Right atrium auricular region (tissue), 2 donors: ENCODE data around the gene GAL3ST2. TPM values are rescaled to one million over a fixed set of nuclear protein-coding genes. Genes with fewer than 3 reads are reported as not detected.

Source experiments
- DNase-seq: peaks from one replicate; pipeline ENCODE4 v3.0.0-alpha.2; 2019; ENCODE audit warnings: low spot score
- H3K27ac ChIP-seq, 2 donors: fragments of 200-600 bp; sonication (generic); 1 replicate in 1 of 2; 2 replicates in 1 of 2; pipeline ENCODE4 v1.5.1; 2016 to 2019
- H3K27me3 ChIP-seq, 2 donors: fragments of 200-600 bp; sonication (generic); one replicate each; pipeline versions ENCODE4 v1.5.1 to v1.6.0; 2017 to 2019
- H3K36me3 ChIP-seq: fragments of 200-600 bp; sonication (generic); one replicate; pipeline ENCODE4 v1.5.1; 2016
- H3K4me1 ChIP-seq, 2 donors: fragments of 200-600 bp; sonication (generic); one replicate each; pipeline versions ENCODE4 v1.5.1 to v1.6.0; 2017 to 2019
- H3K4me3 ChIP-seq, 2 donors: fragments of 200-600 bp; sonication (generic); 1 replicate in 1 of 2; 2 replicates in 1 of 2; pipeline ENCODE4 v1.5.1; 2017 to 2019; ENCODE audit warnings: mild to moderate bottlenecking in 1 of 2, moderate library complexity in 1 of 2
- H3K9me3 ChIP-seq, 2 donors: fragments of 200-600 bp; sonication (generic); one replicate each; pipeline ENCODE4 v1.5.1; 2019
- total RNA-seq, 2 donors: library from RNA; depleted of rRNA; stranded (reverse); fragments of >200 nt; gene quantifications; one replicate each; pipeline ENCODE4 v1.1.0, GENCODE V29; 2016
- TF ChIP-seq, protein P1 (sequence below), 2 donors: fragments of 200-600 bp; sonication (generic); IDR thresholded peaks; one replicate each; pipeline ENCODE4 v1.5.1; 2019; ENCODE audit warnings: antibody characterized with exemption in 2 of 2

Gene GAL3ST2
- total RNA-seq, 2 donors from 2014 or later: 0.56 to 1.1 TPM

- peaks cover 0 to 18% of the 10 kb centered on the region in 2 donors for H3K4me1 ChIP-seq
- H3K27me3 ChIP-seq: no peaks in the 10 kb centered on the region
- H3K4me3 ChIP-seq: no peak overlapping the region
- no peaks in the 10 kb centered on the region for H3K36me3 ChIP-seq
- no peak overlapping the region for H3K27ac ChIP-seq
- no peaks in the 10 kb centered on the region for H3K9me3 ChIP-seq
- DNase-seq: no peak
- TF ChIP-seq, protein P1, sequence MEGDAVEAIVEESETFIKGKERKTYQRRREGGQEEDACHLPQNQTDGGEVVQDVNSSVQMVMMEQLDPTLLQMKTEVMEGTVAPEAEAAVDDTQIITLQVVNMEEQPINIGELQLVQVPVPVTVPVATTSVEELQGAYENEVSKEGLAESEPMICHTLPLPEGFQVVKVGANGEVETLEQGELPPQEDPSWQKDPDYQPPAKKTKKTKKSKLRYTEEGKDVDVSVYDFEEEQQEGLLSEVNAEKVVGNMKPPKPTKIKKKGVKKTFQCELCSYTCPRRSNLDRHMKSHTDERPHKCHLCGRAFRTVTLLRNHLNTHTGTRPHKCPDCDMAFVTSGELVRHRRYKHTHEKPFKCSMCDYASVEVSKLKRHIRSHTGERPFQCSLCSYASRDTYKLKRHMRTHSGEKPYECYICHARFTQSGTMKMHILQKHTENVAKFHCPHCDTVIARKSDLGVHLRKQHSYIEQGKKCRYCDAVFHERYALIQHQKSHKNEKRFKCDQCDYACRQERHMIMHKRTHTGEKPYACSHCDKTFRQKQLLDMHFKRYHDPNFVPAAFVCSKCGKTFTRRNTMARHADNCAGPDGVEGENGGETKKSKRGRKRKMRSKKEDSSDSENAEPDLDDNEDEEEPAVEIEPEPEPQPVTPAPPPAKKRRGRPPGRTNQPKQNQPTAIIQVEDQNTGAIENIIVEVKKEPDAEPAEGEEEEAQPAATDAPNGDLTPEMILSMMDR (IDR thresholded peaks at IDR 0.05): no peak
These were observed 69.8 kb downstream of the GAL3ST2 start for GRCh38 chr2:241846406-241846805.

DNA sequence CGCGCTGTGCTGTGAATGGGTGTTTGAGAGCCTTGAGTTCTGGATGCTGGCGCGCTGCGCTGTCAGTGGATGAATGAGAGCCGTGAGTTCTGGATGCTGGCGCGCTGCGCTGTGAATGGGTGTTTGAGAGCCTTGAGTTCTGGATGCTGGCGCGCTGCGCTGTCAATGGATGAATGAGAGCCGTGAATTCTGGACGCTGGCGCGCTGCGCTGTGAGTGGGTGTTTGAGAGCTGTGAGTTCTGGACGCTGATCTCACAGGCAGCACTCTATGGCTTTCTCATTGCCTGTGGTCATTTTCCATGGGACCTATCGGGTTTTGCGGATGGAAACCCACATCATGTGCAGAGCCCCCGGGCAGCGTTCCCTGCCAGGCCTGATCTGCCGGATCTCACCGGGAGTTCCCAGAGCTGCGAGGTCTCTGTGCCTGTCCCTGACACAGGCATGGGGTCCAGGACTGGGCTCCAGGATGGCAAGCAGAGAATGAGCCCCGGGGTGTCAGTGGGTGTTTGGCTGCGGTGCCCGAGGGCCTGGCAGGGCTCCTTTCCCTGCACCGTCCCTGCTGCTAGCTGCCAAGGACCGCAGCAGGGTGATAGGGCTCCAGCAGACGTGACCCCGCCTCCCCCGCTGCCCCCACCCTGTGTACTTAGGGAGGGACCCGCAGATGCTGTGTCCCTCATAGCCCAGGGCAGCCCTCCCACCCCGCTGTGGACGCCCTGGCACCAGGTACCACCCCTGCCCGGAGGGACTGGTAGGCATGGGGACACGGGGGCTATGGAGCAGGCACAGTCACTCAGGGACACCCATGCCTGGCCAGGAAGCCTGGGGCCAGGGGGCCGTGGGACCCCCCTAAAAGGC, 72.4 kb downstream of the GAL3ST2 start:
- no peak for DNase-seq
- Histone ChIP-seq H3K9me3 (no peaks in the 10 kb centered on the region), H3K27ac (no peak overlapping the region), H3K27me3 (no peaks in the 10 kb centered on the region), H3K36me3 (no peaks in the 10 kb centered on the region), H3K4me3 (no peak overlapping the region), H3K4me1 (peaks cover 0 to 18% of the 10 kb centered on the region in 2 donors)
- TF ChIP-seq, protein P1 (IDR thresholded peaks at IDR 0.05): no peak

DNA sequence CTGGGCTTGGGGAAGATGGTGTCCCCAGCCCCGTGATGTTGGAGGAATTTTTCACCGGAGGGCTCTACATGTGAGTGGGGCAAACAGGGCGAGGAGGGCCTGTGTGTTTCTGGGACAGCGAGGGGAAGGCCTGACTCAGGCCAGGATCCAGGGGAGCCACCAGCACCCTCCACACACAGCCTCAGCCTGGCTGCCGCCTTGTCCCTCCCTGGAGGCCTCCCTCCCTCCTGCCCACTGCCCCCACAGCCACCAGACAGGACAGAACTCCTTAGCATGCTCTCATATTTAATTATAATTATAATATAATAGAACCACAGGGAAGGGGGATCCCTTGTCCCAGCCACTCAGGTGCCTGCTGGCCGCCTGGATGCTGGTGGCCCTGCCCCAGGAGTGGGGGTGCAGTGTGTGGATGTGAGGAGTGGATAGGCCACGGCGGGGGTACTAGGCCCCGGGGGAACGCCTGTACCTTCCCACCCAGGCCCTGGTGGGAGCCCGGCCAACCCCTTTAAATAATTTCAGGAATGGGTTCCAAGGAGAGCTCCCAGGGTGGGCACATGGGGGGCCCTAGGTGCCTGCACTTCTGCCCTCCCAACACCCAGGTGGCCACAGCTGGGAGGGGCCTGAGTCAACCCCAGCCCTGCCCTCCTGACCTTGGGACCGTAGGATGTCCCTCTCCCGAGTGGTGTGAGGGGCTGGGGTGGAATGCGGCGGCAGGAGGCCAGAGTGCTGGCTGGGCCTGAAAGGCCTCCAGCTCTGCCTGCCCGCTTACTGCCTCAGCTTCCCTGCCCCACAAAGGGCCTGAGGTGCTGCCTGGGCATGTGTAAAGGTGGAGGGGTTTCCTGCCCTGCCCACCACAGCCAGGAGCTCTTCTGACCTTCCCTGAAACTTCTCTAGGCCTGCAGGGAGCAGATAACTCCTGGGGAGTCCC, 73.3 kb downstream of the GAL3ST2 start:
- DNase-seq: no peak
- peaks cover 0 to 21% of the 10 kb centered on the region in 2 donors for H3K4me1 ChIP-seq
- H3K36me3 ChIP-seq: no peaks in the 10 kb centered on the region
- no peak overlapping the region for H3K4me3 ChIP-seq
- H3K9me3 ChIP-seq: no peaks in the 10 kb centered on the region
- H3K27me3 ChIP-seq: no peaks in the 10 kb centered on the region
- H3K27ac ChIP-seq: no peak overlapping the region
- TF ChIP-seq, protein P1 (IDR thresholded peaks at IDR 0.05): no peak

GRCh38 chr2:241850544-241851324, 74.1 kb downstream of the GAL3ST2 start:
- H3K4me3 ChIP-seq: no peak overlapping the region
- DNase-seq: no peak
- H3K9me3 ChIP-seq: no peaks in the 10 kb centered on the region
- TF ChIP-seq, protein P1 (IDR thresholded peaks at IDR 0.05): no peak
- peaks cover 0 to 20% of the 10 kb centered on the region in 2 donors for H3K4me1 ChIP-seq
- no peak overlapping the region for H3K27ac ChIP-seq
- no peaks in the 10 kb centered on the region for H3K36me3 ChIP-seq
- H3K27me3 ChIP-seq: no peaks in the 10 kb centered on the region

GRCh38 chr2:241851325-241852115, 74.9 kb downstream of the GAL3ST2 start:
- no peaks in the 10 kb centered on the region for H3K9me3 ChIP-seq
- H3K4me3 ChIP-seq: no peak overlapping the region
- DNase-seq: no peak
- H3K4me1 ChIP-seq: peaks cover 0 to 20% of the 10 kb centered on the region in 2 donors
- H3K27me3 ChIP-seq: no peaks in the 10 kb centered on the region
- no peaks in the 10 kb centered on the region for H3K36me3 ChIP-seq
- no peak overlapping the region for H3K27ac ChIP-seq
- TF ChIP-seq, protein P1 (IDR thresholded peaks at IDR 0.05): no peak
